Lung (tissue), 12 donors: ENCODE measurements around the gene RASL10B. TPM values are rescaled to one million over a fixed set of nuclear protein-coding genes. Genes with fewer than 3 reads are reported as not detected.

Source experiments
- ATAC-seq: fragments of 200-7000 bp; cut with Tn5 transposase; one replicate; pipeline ENCODE4 v1.9.1; 2020; ENCODE audit warnings: moderate number of reproducible peaks; ENCODE audit not compliant: insufficient read depth, low FRiP score
- DNase-seq, 3 donors: peaks; one replicate each; pipeline ENCODE4 v3.0.0-alpha.2; 2013 to 2017
- H3K27ac ChIP-seq, 2 donors: one replicate each; pipeline ENCODE4 v1.5.1; 2013; ENCODE audit warnings: mild to moderate bottlenecking in 2 of 2, moderate library complexity in 2 of 2, control low read depth in 1 of 2, inconsistent platforms in 1 of 2, low read depth in 1 of 2, low read length in 1 of 2
- H3K27me3 ChIP-seq, 3 donors: one replicate each; pipeline ENCODE4 v1.5.1; 2013; ENCODE audit warnings: low read length in 2 of 3; ENCODE audit not compliant: control insufficient read depth in 3 of 3, insufficient read depth in 3 of 3
- H3K36me3 ChIP-seq, 4 donors: one replicate each; pipeline ENCODE4 v1.5.1; 2013; ENCODE audit warnings: low read length in 4 of 4, mild to moderate bottlenecking in 1 of 4, moderate library complexity in 1 of 4; ENCODE audit not compliant: control insufficient read depth in 4 of 4, insufficient read depth in 4 of 4
- H3K4me1 ChIP-seq, 5 donors: one replicate each; pipeline ENCODE4 v1.5.1; 2013; ENCODE audit warnings: low read length in 5 of 5, mild to moderate bottlenecking in 2 of 5, moderate library complexity in 1 of 5; ENCODE audit not compliant: control insufficient read depth in 5 of 5, insufficient read depth in 5 of 5
- H3K4me3 ChIP-seq: one replicate; pipeline ENCODE4 v1.5.1; 2013; ENCODE audit warnings: mild to moderate bottlenecking, control low read depth, moderate library complexity
- H3K9ac ChIP-seq, 2 donors: one replicate each; pipeline ENCODE4 v1.5.1; 2013; ENCODE audit warnings: low read length in 2 of 2, control low read depth in 1 of 2; ENCODE audit not compliant: insufficient read depth in 1 of 2
- H3K9me3 ChIP-seq, 4 donors: one replicate each; pipeline ENCODE4 v1.5.1; 2013; ENCODE audit warnings: low read length in 3 of 4, mild to moderate bottlenecking in 1 of 4, moderate library complexity in 1 of 4; ENCODE audit not compliant: control insufficient read depth in 4 of 4, insufficient read depth in 3 of 4
- CTCF ChIP-seq: IDR thresholded peaks from 2 replicates; pipeline ENCODE4 v1.5.1; 2012; ENCODE audit warnings: mild to moderate bottlenecking; ENCODE audit errors: control extremely low read depth, extremely low read depth
- WGBS, 2 donors: extraction: QIAGEN DNeasy Blood & Tissue Kit; methylation state at CpG; one replicate each; pipeline ENCODE4 v1.1.7; 2013; 5-methylcytosine and 5-hydroxymethylcytosine counted together
- polyA plus RNA-seq, 2 donors: library from polyadenylated mRNA; stranded (reverse); fragments of 200-250 nt; gene quantifications; one replicate each; pipeline ENCODE4 v1.2.1, GENCODE V29; 2013
- total RNA-seq, 2 donors: library from RNA; depleted of rRNA in 1 of 2; stranded (reverse); fragments of >200 nt in 1 of 2; gene quantifications; one replicate each; pipeline ENCODE4 v1.2.1, GENCODE V29; 2014 to 2021
- donor health status: control.
- donor health status: control.
- donor health status: Bipolar disorder and iron deficiency.
- donor health status: healthy.
- donor health status: DM: yes; HTN: yes; CAD: no.

RASL10B gene
- total and polyA plus RNA-seq, 4 donors, result 0.57 to 1.00 (median 0.80) TPM; not detected in 1

- peak; percentile 98 for TF ChIP-seq CTCF
- DNase-seq (peak; percentile 85 to 92 (median 90)), ATAC-seq (peak; percentile 82)
- 4 to 6% methylated on average over 50 to 75 of the region's 75 CpGs for WGBS, 2 donors
- H3K27ac ChIP-seq, result peak overlapping the region in 1 of 2 donors; percentile 49
- H3K4me1 ChIP-seq, result peaks cover 0 to 15% (median 0%) of the 10 kb centered on the region in 5 donors
- H3K36me3 ChIP-seq, result no peaks in the 10 kb centered on the region
- H3K9ac ChIP-seq, result no peak overlapping the region
- peak overlapping the region; percentile 7 for H3K4me3 ChIP-seq
- H3K9me3 ChIP-seq, result no peaks in the 10 kb centered on the region
- no peaks in the 10 kb centered on the region for H3K27me3 ChIP-seq
These were observed 32.9 kb downstream of the RASL10B start for GRCh38 chr17:35764123-35764991.

- H3K27me3 ChIP-seq, result no peaks in the 10 kb centered on the region
- TF ChIP-seq CTCF, result no peak
- H3K9me3 ChIP-seq, result no peaks in the 10 kb centered on the region
- ATAC-seq (no peak), DNase-seq (peak; percentile 13 to 24 (median 19))
- 78 to 80% methylated on average over 11 of the region's 11 CpGs for WGBS, 2 donors
- H3K4me3 ChIP-seq, result no peak overlapping the region
- H3K4me1 ChIP-seq, result peaks cover 0 to 15% (median 0%) of the 10 kb centered on the region in 5 donors
- H3K9ac ChIP-seq, result no peak overlapping the region
- no peak overlapping the region for H3K27ac ChIP-seq
- no peaks in the 10 kb centered on the region for H3K36me3 ChIP-seq
These were observed 33.8 kb downstream of the RASL10B start for GRCh38 chr17:35765086-35765710.

- Histone ChIP-seq H3K4me3 (no peak overlapping the region), H3K9ac (no peak overlapping the region), H3K9me3 (no peaks in the 10 kb centered on the region), H3K4me1 (peaks cover 0 to 15% (median 0%) of the 10 kb centered on the region in 5 donors), H3K36me3 (no peaks in the 10 kb centered on the region), H3K27me3 (no peaks in the 10 kb centered on the region), H3K27ac (no peak overlapping the region)
- no peak for ATAC-seq
- DNase-seq, result no peak
- 85 to 87% methylated on average over 8 of the region's 8 CpGs for WGBS, 2 donors
- no peak for TF ChIP-seq CTCF
These were observed 34.5 kb downstream of the RASL10B start for GRCh38 chr17:35765756-35766488.
